Cardiac muscle cell (in vitro differentiated cells and primary cell): ENCODE measurements around the gene PKHD1. TPM values are rescaled to one million over a fixed set of nuclear protein-coding genes. Genes with fewer than 3 reads are reported as not detected.

Experiments used
- DNase-seq, 2 donors: peaks; one replicate each; pipeline versions ENCODE4 v3.0.0 to v3.0.0-alpha.2; 2010 to 2017; ENCODE audit warnings: low read depth in 1 of 2, low spot score in 1 of 2
- H3K27ac ChIP-seq: fragments of 200-600 bp; sonication (generic); 2 replicates; pipeline ENCODE4 v1.5.1; 2016
- H3K27me3 ChIP-seq: fragments of 200-600 bp; sonication (generic); 2 replicates; pipeline ENCODE4 v1.6.0; 2016; ENCODE audit warnings: control low read depth
- H3K36me3 ChIP-seq: fragments of 200-600 bp; sonication (generic); 2 replicates; pipeline ENCODE4 v1.5.1; 2016; ENCODE audit warnings: control low read depth
- H3K4me1 ChIP-seq: fragments of 200-600 bp; sonication (generic); 2 replicates; pipeline ENCODE4 v1.8.1; 2017; ENCODE audit warnings: low read depth, mild to moderate bottlenecking, mixed run types
- H3K4me3 ChIP-seq: fragments of 200-600 bp; sonication (generic); 2 replicates; pipeline ENCODE4 v1.5.1; 2016; ENCODE audit warnings: mild to moderate bottlenecking
- H3K9me3 ChIP-seq: fragments of 200-600 bp; sonication (generic); 2 replicates; pipeline ENCODE4 v1.5.1; 2017; ENCODE audit warnings: low read depth, mild to moderate bottlenecking, control low read depth
- CTCF ChIP-seq: IDR thresholded peaks from 2 replicates; pipeline ENCODE4 v1.5.1; 2012; ENCODE audit warnings: low read depth, mild to moderate bottlenecking, low read length
- polyA plus RNA-seq: library from polyadenylated mRNA; unstranded; fragments of >200 nt; fragmentation: Nextera tagmentation; extraction: Ambion mirVana; gene quantifications from 2 replicates; pipeline ENCODE4 v1.2.1, GENCODE V29; 2016
- total RNA-seq: library from RNA; depleted of rRNA; stranded (reverse); fragments of >200 nt; gene quantifications from 2 replicates; pipeline ENCODE4 v1.2.3, GENCODE V29; 2016

Gene PKHD1
- total and polyA plus RNA-seq, 2 experiments from 2014 or later, result not detected

DNA sequence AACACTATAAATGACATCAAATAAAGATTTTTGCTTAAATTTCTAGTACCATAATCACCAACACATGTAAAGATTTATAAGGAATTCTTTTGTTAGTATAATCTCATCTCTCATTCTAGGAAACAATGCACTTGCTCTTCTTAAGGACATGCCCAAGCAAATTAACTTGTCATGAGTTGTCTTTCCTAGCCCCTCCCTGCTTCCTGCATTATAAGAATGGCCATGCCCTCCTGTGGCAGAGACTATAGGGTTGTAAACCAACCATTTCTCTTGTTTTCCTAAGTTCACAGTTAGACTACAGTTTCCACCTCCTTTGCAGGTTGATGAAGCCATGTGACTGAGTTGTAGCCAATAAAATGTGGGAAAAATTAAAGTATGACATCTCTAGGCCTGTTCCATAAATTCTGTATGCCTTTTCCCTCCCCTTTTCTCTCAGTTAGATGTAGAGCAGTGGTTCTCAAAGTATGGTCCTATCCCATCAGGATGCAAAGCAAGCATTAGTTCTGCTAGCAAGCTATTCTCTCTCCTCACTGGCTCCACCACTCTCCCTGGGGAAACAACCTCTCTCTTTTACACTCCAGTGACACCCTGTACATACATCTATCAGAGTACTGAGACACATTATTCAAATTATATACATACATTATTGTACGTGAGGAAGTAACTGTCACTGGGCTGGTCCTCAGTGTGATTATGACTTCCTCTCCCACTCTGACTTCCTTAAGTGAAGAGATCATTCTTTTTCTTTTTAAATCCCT lies 295.0 kb downstream of the PKHD1 start:
- Histone ChIP-seq H3K27ac (no peak overlapping the region), H3K4me3 (no peak overlapping the region), H3K27me3 (no peaks in the 10 kb centered on the region), H3K9me3 (no peaks in the 10 kb centered on the region), H3K4me1 (no peaks in the 10 kb centered on the region), H3K36me3 (no peaks in the 10 kb centered on the region)
- no peak for DNase-seq
- TF ChIP-seq CTCF, result no peak

DNA sequence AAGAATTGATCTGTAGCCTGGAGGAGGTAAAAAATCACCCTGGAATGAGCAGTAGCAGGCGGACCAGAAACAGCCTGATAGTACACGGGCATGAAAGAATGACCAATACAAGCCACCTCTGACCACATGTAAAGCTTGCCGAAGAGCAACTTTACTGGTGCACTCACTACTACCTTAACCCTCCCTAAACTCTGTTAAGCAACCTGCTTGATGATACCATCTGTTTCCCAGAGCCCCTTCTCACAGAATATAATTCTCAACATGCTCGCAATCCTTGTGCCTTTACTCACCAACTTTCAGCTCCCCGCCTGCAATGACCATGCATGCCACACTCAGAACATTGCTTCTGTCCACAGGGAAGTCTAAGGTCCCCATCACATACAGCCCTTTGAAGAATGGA lies 296.5 kb downstream of the PKHD1 start:
- no peak for DNase-seq
- Histone ChIP-seq H3K4me3 (no peak overlapping the region), H3K36me3 (no peaks in the 10 kb centered on the region), H3K27me3 (no peaks in the 10 kb centered on the region), H3K27ac (no peak overlapping the region), H3K9me3 (no peaks in the 10 kb centered on the region), H3K4me1 (no peaks in the 10 kb centered on the region)
- TF ChIP-seq CTCF, result no peak

GRCh38 chr6:51788121-51788520 lies 299.3 kb downstream of the PKHD1 start:
- Histone ChIP-seq H3K4me1 (no peaks in the 10 kb centered on the region), H3K27ac (no peak overlapping the region), H3K27me3 (no peaks in the 10 kb centered on the region), H3K36me3 (no peaks in the 10 kb centered on the region), H3K9me3 (no peaks in the 10 kb centered on the region), H3K4me3 (no peak overlapping the region)
- no peak for TF ChIP-seq CTCF
- DNase-seq, result no peak

- H3K27ac ChIP-seq, result no peak overlapping the region
- H3K4me3 ChIP-seq, result no peak overlapping the region
- H3K27me3 ChIP-seq, result no peaks in the 10 kb centered on the region
- no peaks in the 10 kb centered on the region for H3K4me1 ChIP-seq
- no peaks in the 10 kb centered on the region for H3K9me3 ChIP-seq
- H3K36me3 ChIP-seq, result no peaks in the 10 kb centered on the region
- no peak for DNase-seq
- no peak for TF ChIP-seq CTCF
Measured at GRCh38 chr6:51778666-51779065, 308.7 kb downstream of the PKHD1 start.

GRCh38 chr6:51777618-51778017 lies 309.8 kb downstream of the PKHD1 start:
- no peaks in the 10 kb centered on the region for H3K36me3 ChIP-seq

More at GRCh38 chr6:51777618-51778017, 309.8 kb downstream of the PKHD1 start:
- Histone ChIP-seq H3K27ac (no peak overlapping the region), H3K4me1 (no peaks in the 10 kb centered on the region), H3K9me3 (no peaks in the 10 kb centered on the region), H3K4me3 (no peak overlapping the region), H3K27me3 (no peaks in the 10 kb centered on the region)
- DNase-seq, result no peak
- no peak for TF ChIP-seq CTCF
